HPDE6-E6E7 (cell line): ENCODE data around the gene KCNJ10.
"Not testable (repeated sequence)": the region's sequence is repeated elsewhere in the genome, so short reads cannot be mapped to it uniquely, and the experiment has no call there.

Source experiments
- DNase-seq: peaks from one replicate; pipeline ENCODE4 v3.0.0; 2011; ENCODE audit warnings: missing footprints; ENCODE audit errors: extremely low spot score

Gene KCNJ10

DNA sequence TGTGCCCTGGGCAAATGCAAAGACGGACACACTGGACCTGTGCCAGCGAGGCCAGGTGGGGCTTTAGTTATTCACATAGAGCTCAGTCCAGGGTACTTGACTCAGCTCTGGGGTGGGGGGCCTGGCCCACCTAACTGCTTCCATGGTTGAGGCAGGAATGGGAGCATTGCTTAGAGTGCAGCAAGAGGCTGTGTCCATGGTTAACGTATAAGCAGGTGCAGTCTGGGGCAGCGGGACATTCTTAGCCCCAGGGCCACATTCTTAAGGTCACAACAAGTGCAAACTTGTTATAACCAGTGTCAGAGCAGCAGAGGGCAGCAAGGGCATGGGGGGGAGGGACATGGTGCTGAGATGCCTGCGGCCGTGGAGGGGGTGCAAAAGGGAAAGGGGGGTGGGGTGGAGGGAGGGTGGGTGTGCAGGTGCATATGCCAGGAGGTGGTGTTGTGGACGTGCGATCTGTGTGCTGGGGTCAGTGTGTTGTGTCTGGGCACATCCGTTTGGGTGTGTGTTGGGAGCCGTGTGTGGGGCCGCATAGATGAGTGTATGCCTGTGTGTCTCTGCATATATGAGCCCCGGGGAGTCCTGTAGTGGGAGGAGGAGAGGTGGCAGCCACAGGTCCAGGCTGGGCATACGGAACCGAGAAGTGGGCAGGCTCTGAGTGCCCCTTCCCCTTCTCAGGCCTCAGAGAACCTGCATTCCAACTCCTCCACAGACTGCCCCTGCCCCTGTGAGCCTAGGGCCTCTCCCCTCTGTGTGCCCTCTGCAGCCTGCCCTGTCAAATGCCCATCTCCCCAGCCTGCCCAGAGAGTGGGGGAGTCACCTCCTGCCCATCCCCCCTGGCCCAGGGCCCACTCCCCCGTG lies 8.4 kb downstream of the KCNJ10 start:
- peak; percentile 67 for DNase-seq

GRCh38 chr1:160058087-160058486 lies 11.9 kb downstream of the KCNJ10 start:
- no peak for DNase-seq

DNA sequence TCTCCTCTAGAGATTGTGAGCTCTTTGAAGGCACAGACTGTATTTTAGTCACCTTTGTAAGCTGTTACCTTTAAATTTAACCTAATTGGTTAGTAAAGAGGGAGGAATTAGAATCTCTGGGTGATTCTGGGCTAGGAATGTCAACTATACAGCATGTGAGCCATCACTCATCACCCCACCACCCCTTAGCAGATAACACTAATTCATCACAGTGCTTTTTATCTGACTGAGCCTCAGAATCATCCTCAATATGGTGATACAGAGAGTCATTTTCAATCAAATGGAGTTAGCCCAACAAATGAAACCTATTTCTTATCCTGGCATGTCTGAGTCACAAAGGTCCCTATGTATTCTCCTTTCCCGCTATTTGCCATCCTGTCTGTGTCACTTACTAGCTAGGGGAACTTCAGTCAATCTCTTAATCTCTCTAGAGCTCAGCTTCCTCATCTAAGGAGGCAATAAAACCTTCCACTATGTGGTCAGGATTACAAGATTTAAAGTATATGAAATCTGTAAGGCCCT lies 13.3 kb downstream of the KCNJ10 start:
- no peak for DNase-seq

GRCh38 chr1:160053548-160054365 lies 16.2 kb downstream of the KCNJ10 start:
- no peak for DNase-seq

- DNase-seq = no peak
These were observed 17.0 kb downstream of the KCNJ10 start for GRCh38 chr1:160052936-160053335.

GRCh38 chr1:160050619-160051018 lies 19.3 kb downstream of the KCNJ10 start:
- DNase-seq = no peak

- DNase-seq = not testable (repeated sequence)
These were observed 19.8 kb downstream of the KCNJ10 start for GRCh38 chr1:160050182-160050581.

DNA sequence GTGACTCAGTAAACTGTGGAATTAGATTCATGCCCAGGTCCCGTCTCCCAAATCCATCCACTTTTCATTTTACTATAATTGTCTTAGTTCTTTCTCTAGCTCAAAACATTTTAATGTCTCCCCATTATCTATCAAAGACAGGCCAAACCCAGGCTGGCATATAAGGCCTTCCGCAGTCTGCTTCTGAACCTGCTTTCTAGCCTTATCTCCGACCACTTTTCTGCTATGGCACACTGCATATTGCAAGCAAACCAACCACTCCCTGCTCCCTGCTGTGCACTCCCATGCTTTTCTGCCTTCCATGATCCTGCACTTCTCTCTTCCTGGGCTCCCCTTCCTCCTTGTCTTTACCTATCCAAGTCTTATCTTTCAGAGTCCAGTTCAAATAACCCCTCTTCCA lies 20.9 kb downstream of the KCNJ10 start:
- DNase-seq = no peak

DNA sequence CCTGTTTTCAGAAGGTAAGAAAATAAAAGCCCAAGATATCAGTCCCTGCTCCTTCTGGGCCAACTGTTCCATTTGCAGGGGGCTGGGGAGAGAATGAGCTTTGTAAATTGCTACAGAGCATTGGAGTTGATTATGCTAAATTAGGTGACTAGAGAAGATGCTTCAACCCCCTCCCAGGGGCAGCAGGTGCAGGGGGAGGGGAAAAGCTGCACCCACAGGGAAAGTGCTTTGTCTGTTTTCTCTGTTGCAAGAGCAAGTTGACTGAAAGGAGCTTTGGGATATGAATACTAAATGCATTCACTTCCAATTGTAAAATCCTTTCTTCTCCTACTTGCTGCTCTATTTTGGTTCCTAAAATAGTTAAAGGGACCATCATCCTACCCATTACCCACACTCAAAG lies 21.6 kb downstream of the KCNJ10 start:
- no peak for DNase-seq

DNA sequence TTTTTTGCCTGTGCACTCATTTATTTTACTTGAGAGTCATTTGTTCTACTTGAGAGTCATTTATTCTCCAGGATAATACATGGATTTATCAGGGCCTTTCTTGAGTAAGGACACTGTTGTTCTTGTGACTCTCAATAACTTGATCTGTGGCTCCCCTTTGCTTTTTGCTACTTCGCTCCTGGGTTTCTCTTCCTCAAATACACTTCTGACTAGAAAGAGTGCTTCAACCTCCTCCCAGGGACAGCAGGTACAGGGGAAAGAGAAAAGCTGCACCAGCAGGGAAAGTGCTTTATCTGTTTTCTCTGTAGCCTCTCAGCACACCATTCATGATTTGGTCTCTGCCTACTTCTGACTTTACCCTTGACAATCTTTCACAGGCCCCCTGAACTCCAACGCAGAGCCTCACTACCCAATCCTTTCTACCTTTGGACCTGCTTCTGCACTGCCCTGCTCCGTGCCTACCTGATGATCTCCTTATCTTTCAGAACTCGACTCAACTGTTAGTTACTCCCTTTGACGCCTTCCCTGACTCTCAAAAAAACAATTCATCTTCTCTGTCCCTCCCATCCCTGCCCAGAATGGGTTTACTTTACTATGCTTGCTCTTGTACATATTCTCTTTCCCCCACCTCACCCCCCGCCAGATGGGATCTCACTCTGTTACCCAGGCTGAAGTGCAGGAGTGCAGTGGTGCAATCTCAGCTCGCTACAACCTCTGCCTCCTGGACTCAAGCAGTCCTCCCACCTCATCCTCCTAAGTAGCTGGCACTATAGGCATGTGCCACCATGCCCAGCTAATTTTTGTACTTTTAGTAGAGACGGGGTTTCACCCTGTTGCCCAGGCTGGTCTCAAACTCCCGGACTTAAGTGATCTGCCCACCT lies 22.6 kb downstream of the KCNJ10 start:
- DNase-seq = no peak

GRCh38 chr1:160046494-160047110 lies 23.4 kb downstream of the KCNJ10 start:
- DNase-seq = peak; percentile 63

DNA sequence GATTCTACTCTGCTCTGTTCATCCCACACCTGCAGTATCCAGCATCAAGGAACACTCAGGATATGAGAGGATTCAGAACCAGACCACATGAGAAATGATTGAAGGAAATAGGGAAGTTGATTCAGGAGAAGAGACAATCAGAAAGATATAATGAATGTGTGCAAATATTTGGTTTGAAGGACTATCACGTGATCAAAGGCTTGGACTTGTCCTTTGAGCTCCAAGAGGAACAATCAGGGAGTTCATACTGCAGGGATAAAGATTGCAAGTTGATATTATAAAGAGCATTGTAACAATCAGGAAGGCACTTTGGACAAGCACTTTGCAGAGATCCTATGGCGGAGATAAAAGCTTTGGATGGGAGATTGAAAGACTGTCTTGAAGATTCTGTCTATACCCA lies 24.3 kb downstream of the KCNJ10 start:
- DNase-seq = no peak

DNA sequence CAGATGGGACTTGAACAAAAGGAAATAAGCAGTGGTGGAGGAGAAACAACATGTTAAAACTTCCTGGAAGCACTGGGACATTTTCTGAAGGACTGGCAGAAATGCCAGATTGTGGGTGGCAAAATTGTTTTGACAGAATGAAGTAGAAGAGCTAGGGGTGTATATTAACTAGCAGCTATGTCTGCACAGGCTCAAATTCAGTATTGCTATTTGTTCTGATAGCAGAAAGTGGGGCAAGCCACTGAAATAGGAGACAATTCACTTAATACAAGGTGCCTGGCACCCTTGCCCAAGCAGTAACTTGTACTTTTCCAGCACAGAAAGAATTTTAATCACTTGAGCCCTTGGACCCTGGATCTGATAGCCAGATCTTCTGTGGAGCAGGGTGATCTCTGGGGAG lies 26.4 kb downstream of the KCNJ10 start:
- no peak for DNase-seq

- no peak for DNase-seq
These were observed 29.5 kb downstream of the KCNJ10 start for GRCh38 chr1:160040476-160040875.

- DNase-seq = peak; percentile 34
These were observed 37.7 kb downstream of the KCNJ10 start for GRCh38 chr1:160032165-160032820.

- peak; percentile 95 for DNase-seq
These were observed 38.4 kb downstream of the KCNJ10 start, which contains the start of gene PIGM for GRCh38 chr1:160031365-160032164. Gene PIGM, minus strand, starts transcription at chr1:160031990. Its CDS starts 251 bp downstream, at chr1:160031739.

DNA sequence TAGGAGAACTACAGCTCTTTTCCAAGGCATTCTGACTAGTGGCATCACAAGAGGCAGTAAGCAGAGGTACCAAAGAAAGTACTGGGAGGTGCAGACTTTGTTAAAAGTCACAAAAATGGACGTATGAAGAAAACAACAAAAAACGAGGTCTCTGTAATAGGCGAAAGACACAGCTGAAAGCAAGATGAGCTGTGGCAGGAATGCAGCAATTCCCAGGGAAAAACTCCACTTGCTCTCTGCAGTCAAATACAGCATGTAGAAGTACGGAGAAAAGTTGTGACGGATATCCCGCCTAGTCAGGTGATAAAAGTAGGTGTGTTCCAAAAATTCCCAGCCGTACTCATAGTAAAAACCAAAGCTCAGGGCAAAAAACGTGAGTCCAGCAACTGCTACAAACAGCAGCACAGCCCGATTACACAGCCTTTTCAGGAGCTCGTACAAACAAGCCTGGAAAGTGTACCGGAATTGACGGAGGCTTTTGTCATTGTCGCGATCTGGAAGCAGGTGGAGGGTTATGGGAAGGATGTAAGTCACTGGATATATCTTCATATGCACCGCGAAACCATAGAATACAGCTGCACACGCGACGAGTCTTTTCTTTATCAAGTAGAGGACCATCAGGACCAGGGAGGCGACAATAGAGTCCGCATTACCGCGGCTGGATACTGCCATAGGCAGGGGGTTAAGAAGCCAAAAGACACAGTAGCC lies 39.1 kb downstream of the KCNJ10 start:
- peak; percentile 23 for DNase-seq

DNA sequence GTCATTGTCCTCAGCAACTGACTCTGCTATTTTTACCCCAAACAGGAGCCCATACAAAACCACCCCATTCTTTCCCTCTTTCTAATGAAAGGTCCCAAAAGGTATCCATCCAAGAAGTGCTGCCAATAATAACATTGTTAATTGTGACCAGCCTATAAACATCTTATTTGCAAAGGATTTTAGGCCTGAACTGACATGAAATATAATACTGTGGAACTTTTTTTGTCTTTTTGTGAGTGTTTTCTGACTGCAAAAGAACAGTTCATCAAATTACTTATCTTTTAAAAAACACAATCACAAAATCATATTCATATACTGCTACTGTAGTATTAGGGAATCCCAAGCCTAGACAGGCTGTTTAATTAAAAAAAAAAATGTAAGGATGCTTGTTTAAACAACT lies 41.5 kb downstream of the KCNJ10 start:
- no peak for DNase-seq

DNA sequence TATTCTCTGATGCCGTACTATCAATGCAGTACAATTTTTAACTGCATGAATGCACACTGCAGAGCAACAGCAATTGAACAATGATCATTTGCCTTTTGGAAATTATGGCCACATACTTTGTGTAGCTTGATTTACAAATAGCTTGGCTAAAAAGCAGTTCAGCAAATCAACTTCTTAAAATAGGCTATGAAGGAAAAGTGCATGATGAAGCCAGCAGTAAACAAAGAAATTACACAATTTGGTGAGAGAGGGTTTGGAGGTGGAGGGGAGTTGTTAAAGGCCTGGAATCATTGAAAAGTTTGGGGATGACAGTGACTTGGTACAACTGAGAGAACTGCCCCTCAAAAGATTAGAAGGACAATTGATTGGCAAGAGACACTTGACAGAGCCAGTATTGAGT lies 44.6 kb downstream of the KCNJ10 start:
- DNase-seq = no peak
